Measurements from ENCODE around the gene WDCP.

GRCh38 chr2:24046930-24047702 lies at the start of gene WDCP:
- TF ChIP-seq POLR2A (IDR thresholded peaks at IDR 0.05), result peak in 1 of 2 donors; percentile 43
- TF ChIP-seq CTCF (IDR thresholded peaks at IDR 0.05), result no peak
- no peak for TF ChIP-seq EP300 (IDR thresholded peaks at IDR 0.05)
